ENCODE results near the gene DPH5.

DPH5 gene

GRCh38 chr1:100942304-100943046 is 83.1 kb downstream of the DPH5 start:
- in situ Hi-C loops (cut with HindIII; ENCODE audit: low pct_unique_long_range_greater_than_20kb, low sequenced_read_pairs), result no loop called here
- TF ChIP-seq JUND (IDR thresholded peaks at IDR 0.05; ENCODE audit: low read depth), result no peak
- DNase-seq (ENCODE audit: low read depth in 1 of 2, low spot score in 1 of 2), result no peak

GRCh38 chr1:100941580-100942216 is 83.9 kb downstream of the DPH5 start:
- TF ChIP-seq JUND (IDR thresholded peaks at IDR 0.05; ENCODE audit: low read depth), result no peak
- in situ Hi-C loops (cut with HindIII; ENCODE audit: low pct_unique_long_range_greater_than_20kb, low sequenced_read_pairs), result no loop called here
- DNase-seq (ENCODE audit: low read depth in 1 of 2, low spot score in 1 of 2), result no peak

GRCh38 chr1:100941098-100941527 is 84.5 kb downstream of the DPH5 start:
- in situ Hi-C loops (cut with HindIII; ENCODE audit: low pct_unique_long_range_greater_than_20kb, low sequenced_read_pairs), result no loop called here
- DNase-seq (ENCODE audit: low read depth in 1 of 2, low spot score in 1 of 2), result no peak
- TF ChIP-seq JUND (IDR thresholded peaks at IDR 0.05; ENCODE audit: low read depth), result no peak

All from T47D (cell line).